Breast epithelium (tissue), 3 donors: ENCODE results near the gene ERGIC3.

Experiments used
- POLR2AphosphoS5 ChIP-seq, 3 donors: sonication (generic); formaldehyde crosslinking; IDR thresholded peaks; one replicate each; pipeline ENCODE4 v1.6.1; 2017; ENCODE audit warnings: antibody characterized with exemption in 3 of 3
- TF ChIP-seq, protein P1 (sequence below), 3 donors: fragments of 450-650 bp; IDR thresholded peaks; one replicate each; pipeline ENCODE4 v1.5.1; 2016 to 2017; ENCODE audit warnings: antibody characterized with exemption in 3 of 3, mild to moderate bottlenecking in 3 of 3, moderate library complexity in 3 of 3

DNA sequence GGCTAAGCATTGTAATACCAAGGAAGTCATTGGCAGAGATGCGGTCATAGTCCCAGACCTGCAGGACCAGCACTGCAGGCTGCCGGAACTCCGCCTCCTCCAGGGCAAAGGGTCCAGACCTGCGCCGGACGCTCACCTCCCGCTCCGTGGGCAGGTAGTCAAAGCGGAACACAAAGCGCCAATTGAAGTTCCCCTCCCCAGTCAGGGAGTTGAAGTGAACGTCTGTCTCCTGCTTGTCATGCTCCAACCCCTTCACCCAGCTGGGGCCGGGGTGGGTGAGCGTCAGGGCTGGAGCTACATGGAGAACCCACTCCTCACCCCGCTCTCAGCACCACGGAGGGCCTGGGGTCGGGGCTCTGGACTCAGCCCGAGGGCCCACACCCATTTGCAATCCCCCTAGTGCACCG is 18.2 kb downstream of the ERGIC3 start:
- TF ChIP-seq, protein P1, sequence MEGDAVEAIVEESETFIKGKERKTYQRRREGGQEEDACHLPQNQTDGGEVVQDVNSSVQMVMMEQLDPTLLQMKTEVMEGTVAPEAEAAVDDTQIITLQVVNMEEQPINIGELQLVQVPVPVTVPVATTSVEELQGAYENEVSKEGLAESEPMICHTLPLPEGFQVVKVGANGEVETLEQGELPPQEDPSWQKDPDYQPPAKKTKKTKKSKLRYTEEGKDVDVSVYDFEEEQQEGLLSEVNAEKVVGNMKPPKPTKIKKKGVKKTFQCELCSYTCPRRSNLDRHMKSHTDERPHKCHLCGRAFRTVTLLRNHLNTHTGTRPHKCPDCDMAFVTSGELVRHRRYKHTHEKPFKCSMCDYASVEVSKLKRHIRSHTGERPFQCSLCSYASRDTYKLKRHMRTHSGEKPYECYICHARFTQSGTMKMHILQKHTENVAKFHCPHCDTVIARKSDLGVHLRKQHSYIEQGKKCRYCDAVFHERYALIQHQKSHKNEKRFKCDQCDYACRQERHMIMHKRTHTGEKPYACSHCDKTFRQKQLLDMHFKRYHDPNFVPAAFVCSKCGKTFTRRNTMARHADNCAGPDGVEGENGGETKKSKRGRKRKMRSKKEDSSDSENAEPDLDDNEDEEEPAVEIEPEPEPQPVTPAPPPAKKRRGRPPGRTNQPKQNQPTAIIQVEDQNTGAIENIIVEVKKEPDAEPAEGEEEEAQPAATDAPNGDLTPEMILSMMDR (IDR thresholded peaks at IDR 0.05), result no peak
- TF ChIP-seq POLR2AphosphoS5 (IDR thresholded peaks at IDR 0.05), result no peak
